22Rv1 (cell line): ENCODE results near the gene ABCF1.

Experiments
- H3K27ac ChIP-seq: fragments of 450-650 bp; 2 replicates; pipeline ENCODE4 v1.5.1; 2017
- ZFX ChIP-seq: fragments of 450-650 bp; IDR thresholded peaks from 2 replicates; pipeline ENCODE4 v1.6.1; 2017; ENCODE audit warnings: antibody characterized with exemption, borderline replicate concordance
- TF ChIP-seq, protein P1 (sequence below): fragments of 450-650 bp; IDR thresholded peaks from 2 replicates; pipeline ENCODE4 v1.5.1; 2017; ENCODE audit warnings: mild to moderate bottlenecking

Gene ABCF1

DNA sequence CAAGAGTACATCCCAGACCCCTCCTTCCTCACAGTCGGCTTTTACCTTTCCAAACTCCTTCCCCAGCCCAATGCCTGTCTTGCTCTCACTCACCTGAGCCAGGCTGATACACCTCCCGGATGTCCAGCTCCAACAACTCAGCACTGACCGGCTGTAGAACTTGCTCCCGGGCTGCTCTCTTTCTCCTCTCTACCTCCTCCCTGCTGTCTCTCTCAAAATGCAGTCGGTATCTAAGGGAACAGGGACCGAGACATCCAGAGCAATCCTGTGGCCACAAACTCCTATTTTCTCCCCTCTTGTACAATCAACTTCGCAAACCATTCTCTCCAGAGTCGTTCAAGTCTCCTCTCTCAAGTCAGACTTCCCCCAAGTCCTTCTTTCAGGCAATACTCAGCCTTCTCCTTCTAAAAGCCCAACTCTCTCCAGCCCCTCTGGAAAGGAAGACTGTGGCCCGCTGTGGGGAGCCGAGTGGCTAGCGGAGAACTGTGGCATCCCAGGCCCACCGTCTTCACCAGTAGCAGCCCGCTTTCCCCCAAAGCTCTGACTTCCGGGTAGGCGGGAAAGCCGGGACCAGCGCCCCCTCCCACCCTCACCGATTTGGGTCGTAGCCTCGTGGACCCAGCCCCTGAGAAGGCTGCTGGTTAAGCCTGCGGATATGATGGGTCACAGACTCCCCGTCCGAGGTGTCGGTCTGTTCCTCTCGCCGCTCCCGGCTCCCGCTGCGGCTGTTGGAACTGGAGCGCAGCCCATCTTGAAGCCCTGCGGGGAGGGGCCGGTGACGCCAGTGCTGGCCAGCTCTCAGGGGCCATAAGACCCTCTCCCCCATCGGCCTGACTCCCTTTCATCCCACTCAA, 16.1 kb upstream of the ABCF1 start:
- no peak for TF ChIP-seq ZFX
- TF ChIP-seq, protein P1, sequence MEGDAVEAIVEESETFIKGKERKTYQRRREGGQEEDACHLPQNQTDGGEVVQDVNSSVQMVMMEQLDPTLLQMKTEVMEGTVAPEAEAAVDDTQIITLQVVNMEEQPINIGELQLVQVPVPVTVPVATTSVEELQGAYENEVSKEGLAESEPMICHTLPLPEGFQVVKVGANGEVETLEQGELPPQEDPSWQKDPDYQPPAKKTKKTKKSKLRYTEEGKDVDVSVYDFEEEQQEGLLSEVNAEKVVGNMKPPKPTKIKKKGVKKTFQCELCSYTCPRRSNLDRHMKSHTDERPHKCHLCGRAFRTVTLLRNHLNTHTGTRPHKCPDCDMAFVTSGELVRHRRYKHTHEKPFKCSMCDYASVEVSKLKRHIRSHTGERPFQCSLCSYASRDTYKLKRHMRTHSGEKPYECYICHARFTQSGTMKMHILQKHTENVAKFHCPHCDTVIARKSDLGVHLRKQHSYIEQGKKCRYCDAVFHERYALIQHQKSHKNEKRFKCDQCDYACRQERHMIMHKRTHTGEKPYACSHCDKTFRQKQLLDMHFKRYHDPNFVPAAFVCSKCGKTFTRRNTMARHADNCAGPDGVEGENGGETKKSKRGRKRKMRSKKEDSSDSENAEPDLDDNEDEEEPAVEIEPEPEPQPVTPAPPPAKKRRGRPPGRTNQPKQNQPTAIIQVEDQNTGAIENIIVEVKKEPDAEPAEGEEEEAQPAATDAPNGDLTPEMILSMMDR, result no peak
- peak overlapping the region; percentile 95 for H3K27ac ChIP-seq

DNA sequence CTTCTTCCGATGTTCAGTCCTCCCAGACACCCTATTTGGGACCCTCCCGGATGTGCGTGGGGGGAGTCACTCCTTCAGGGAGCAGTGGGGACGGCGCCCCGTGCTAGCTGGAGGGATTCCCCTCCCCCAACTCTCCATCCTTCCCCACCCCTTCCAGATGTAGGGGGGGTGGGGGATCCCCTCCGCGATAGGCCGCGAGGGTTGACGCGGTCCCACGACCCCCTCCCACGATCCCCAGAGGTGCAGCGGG, 15.5 kb upstream of the ABCF1 start:
- H3K27ac ChIP-seq, result peak overlapping the region; percentile 95
- TF ChIP-seq ZFX, result no peak
- TF ChIP-seq, protein P1, result no peak

DNA sequence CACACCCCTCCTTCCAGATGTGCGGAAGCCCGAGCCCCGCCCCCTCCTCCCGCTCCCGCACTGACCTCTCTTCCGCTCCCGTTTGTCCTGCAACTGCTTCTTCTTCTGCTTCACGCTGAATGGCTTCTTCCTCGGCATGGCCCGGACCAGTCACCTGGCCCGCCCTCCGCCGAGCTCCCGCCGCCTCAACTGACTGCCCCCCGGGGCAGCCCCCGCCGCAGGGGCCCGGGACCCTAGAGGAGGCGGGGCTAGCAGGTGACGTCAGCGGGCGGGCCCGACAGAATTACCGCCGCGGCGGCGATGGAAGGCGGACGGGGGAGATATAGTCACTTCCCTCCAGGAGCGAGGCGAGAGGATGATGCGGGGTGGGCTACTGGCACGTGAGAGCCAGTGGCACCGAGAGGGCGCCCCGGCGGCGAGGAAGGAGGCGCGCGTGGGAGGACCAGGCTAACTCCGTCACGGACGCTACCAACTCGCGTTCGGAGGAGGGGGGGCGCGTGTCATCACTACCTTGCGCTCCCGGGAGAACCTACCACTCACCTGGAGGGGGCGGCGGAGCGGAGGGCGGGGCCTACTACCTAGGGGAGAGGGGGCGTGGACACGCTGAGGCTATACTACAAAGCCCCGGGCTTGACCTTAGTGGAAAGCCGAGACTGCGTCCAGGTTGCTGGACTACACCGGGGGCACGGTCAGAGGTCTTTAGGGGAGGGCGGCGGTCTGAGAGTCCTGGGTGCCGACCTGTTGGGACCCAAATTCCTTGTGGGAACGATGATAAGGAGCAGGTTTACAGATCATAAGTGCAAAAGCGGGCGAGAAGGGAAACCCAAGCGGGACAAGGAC, 15.0 kb upstream of the ABCF1 start, which contains the start of gene GNL1:
TSS of gene GNL1 (minus strand) at position 424 of the 840 bp plus-strand sequence. CDS start at position 138, 286 bp downstream.
- no peak for TF ChIP-seq ZFX
- TF ChIP-seq, protein P1, result no peak; the same call in 1 of the 2 replicates
- H3K27ac ChIP-seq, result peak within 1 kb of the TSS; percentile 95

DNA sequence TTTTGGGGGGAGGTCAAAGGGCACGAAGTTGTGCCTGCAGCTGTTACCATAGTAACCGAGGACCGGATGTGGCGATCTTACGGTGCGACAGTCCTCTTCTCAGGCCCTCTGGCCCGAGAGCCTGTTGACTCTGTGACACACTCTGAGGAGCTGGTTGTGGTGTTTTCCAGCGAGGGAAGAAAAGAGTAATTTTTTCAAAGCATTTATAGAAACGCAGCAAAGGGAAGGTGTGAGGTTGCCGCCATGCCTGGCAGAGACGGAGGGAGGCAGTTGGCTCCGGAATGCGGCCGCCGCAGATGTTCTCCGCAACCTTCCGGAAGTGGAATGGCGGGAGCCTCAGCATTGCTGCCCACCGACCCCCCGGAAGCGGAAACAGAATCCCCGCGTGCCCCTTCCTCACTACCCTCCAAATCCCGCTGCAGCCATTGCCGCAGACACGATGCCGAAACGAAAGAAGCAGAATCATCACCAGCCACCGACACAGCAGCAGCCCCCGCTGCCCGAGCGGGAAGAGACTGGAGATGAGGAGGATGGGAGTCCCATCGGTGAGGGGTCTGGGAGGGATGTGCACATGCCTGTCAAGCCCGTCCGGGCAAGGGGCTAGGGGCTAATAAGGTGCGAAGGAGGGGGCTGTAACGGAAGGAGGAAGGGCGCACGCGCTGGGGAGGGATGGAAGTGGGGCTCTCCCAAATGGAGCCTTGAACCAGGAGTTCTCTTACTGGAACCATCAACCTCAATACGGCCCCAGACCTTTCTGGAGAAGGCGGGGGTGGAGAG, 14.1 kb upstream of the ABCF1 start, which contains the start of gene PRR3:
TSS of gene PRR3 (plus strand) at position 390 of the 777 bp plus-strand sequence. CDS start at position 440, 50 bp downstream.
- TF ChIP-seq, protein P1, result no peak
- no peak for TF ChIP-seq ZFX
- H3K27ac ChIP-seq, result peak within 1 kb of the TSS; percentile 95

DNA sequence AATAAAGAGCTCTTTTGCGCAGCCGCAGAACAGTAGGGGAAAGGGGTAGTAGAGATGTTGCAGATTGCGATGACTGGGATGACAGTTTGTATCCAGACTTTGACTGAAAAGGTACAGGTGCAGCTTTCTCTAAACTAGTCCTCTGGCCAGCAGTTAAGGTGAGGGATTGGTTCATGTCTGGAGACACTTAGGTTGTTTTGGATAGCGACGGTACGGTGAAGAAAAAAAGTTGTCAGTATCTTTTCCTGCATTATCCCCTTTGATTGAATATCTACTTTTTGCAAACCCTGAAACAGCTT, 13.6 kb upstream of the ABCF1 start:
- TF ChIP-seq, protein P1, result no peak
- no peak for TF ChIP-seq ZFX
- peak overlapping the region; percentile 95 for H3K27ac ChIP-seq

DNA sequence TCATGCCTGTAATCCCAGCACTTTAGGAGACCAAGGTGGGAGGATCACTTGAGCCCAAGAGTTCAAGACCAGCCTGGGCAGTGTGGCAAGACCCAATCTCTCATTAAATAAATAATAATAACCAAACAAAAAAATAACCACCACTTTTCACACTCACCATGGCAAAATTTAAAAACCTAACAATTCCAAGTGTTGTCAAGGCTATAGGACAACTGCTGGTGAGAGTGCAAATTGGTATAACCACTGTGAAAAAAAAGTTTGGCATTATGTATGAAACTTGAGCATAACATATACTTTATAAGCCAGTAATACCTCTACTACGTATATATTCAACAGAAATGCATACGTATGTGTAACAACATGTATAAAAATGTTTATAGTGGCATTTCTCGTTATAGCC, 10.3 kb upstream of the ABCF1 start:
- no peak for TF ChIP-seq ZFX
- TF ChIP-seq, protein P1, result no peak
- no peak overlapping the region for H3K27ac ChIP-seq
